ENCODE data around the gene PLP2. TPM values are rescaled to one million over a fixed set of nuclear protein-coding genes. Genes with fewer than 3 reads are reported as not detected.

PLP2 gene
- total RNA-seq, 3 donors from 2014 or later (not counting 1 experiment from before 2014, with no cell fraction given) = 29.3 to 69.7 (median 34.8) TPM

- no peaks in the 10 kb centered on the region for H3K27me3 ChIP-seq (ENCODE audit: control insufficient read depth, insufficient read depth, low read length)
- peaks cover 16% of the 10 kb centered on the region for H3K4me1 ChIP-seq (ENCODE audit: control insufficient read depth, insufficient read depth, low read length)
- 0% methylated on average over 24 of the region's 32 CpGs for WGBS (ENCODE audit: insufficient coverage)
- Mint-ChIP-seq H3K36me3 (no peaks in the 10 kb centered on the region), H3K27me3 (ENCODE audit: low read depth in 2 of 2) (no peaks in the 10 kb centered on the region), H3K9me3 (no peaks in the 10 kb centered on the region), H3K27ac (peak overlapping the region; percentile 79 to 88), H3K4me3 (peak overlapping the region; percentile 87), H3K4me1 (peaks cover 0 to 21% of the 10 kb centered on the region in 2 donors)
- DNase-seq (peak; percentile 69 to 96), ATAC-seq (peak; percentile 85 to 96 (median 87))
- H3K9me3 ChIP-seq (ENCODE audit: control insufficient read depth, insufficient read depth, low read length) = no peaks in the 10 kb centered on the region
- peak overlapping the region; percentile 52 for H3K4me3 ChIP-seq (ENCODE audit: low read length)
- peak overlapping the region; percentile 76 for H3K27ac ChIP-seq (ENCODE audit: low read length)
- no peak for TF ChIP-seq CTCF (IDR thresholded peaks at IDR 0.05)
- intact Hi-C loops (cut with micrococcal nuclease) = loop anchor here (1.0 kb wide), 2 partner anchors 9 to 68 kb away; partner anchors contain the start of genes GPKOW and SYP
- no peaks in the 10 kb centered on the region for H3K36me3 ChIP-seq (ENCODE audit: control insufficient read depth, insufficient read depth, low read length)
Measured at GRCh38 chrX:49190821-49191573, 19.3 kb downstream of the PLP2 start.

- intact Hi-C loops (cut with micrococcal nuclease) = loop anchor here (1.0 kb wide), 2 partner anchors 9 to 68 kb away; partner anchors contain the start of genes GPKOW and SYP
- Mint-ChIP-seq H3K4me1 (peaks cover 0 to 17% of the 10 kb centered on the region in 2 donors), H3K4me3 (peak overlapping the region; percentile 87), H3K9me3 (no peaks in the 10 kb centered on the region), H3K27ac (peak overlapping the region; percentile 79 to 88), H3K36me3 (no peaks in the 10 kb centered on the region), H3K27me3 (ENCODE audit: low read depth in 2 of 2) (no peaks in the 10 kb centered on the region)
- no peaks in the 10 kb centered on the region for H3K36me3 ChIP-seq (ENCODE audit: control insufficient read depth, insufficient read depth, low read length)
- H3K27me3 ChIP-seq (ENCODE audit: control insufficient read depth, insufficient read depth, low read length) = no peaks in the 10 kb centered on the region
- H3K4me3 ChIP-seq (ENCODE audit: low read length) = peak overlapping the region; percentile 52
- ATAC-seq = no peak
- WGBS (ENCODE audit: insufficient coverage) = under 1% methylated on average over 31 of the region's 34 CpGs
- TF ChIP-seq CTCF (IDR thresholded peaks at IDR 0.05) = no peak
- DNase-seq = peak in 1 of 2 donors; percentile 55
- no peaks in the 10 kb centered on the region for H3K9me3 ChIP-seq (ENCODE audit: control insufficient read depth, insufficient read depth, low read length)
- H3K27ac ChIP-seq (ENCODE audit: low read length) = peak overlapping the region; percentile 64
- H3K4me1 ChIP-seq (ENCODE audit: control insufficient read depth, insufficient read depth, low read length) = peaks cover 13% of the 10 kb centered on the region
Measured at GRCh38 chrX:49191574-49192011, 19.9 kb downstream of the PLP2 start.

GRCh38 chrX:49192722-49193328 lies 21.1 kb downstream of the PLP2 start:
- peak overlapping the region; percentile 25 for H3K4me3 Mint-ChIP-seq
- intact Hi-C loops (cut with micrococcal nuclease) = no loop called here
- DNase-seq = peak in 1 of 2 donors; percentile 57
- peak; percentile 45 for TF ChIP-seq CTCF (IDR thresholded peaks at IDR 0.05)
- Histone ChIP-seq H3K4me3 (ENCODE audit: low read length) (no peak overlapping the region), H3K4me1 (ENCODE audit: control insufficient read depth, insufficient read depth, low read length) (peaks cover 12% of the 10 kb centered on the region), H3K27me3 (ENCODE audit: control insufficient read depth, insufficient read depth, low read length) (no peaks in the 10 kb centered on the region), H3K27ac (ENCODE audit: low read length) (no peak overlapping the region), H3K9me3 (ENCODE audit: control insufficient read depth, insufficient read depth, low read length) (no peaks in the 10 kb centered on the region), H3K36me3 (ENCODE audit: control insufficient read depth, insufficient read depth, low read length) (no peaks in the 10 kb centered on the region)
- H3K9me3 Mint-ChIP-seq = no peaks in the 10 kb centered on the region
- 74% methylated on average over 10 of the region's 10 CpGs for WGBS (ENCODE audit: insufficient coverage)
- no peaks in the 10 kb centered on the region for H3K27me3 Mint-ChIP-seq (ENCODE audit: low read depth in 2 of 2)
- no peak overlapping the region for H3K27ac Mint-ChIP-seq
- no peaks in the 10 kb centered on the region for H3K36me3 Mint-ChIP-seq
- peaks cover 0 to 12% of the 10 kb centered on the region in 2 donors for H3K4me1 Mint-ChIP-seq
- no peak for ATAC-seq

Measured in natural killer cell (primary cell).